Motor neuron (in vitro differentiated cells): ENCODE results near the gene JAK1. TPM values are rescaled to one million over a fixed set of nuclear protein-coding genes. Genes with fewer than 3 reads are reported as not detected.
A peak's percentile ranks its signal among the peaks of the same experiment; 100 is the strongest.

Experiments
- ATAC-seq, 8 experiments: fragments of 200-7000 bp; cut with Tn5 transposase; replicated peaks in 6 of 8; 2 replicates each; pipeline ENCODE4 v1.8.0; 2021; ENCODE audit warnings: mild to moderate bottlenecking in 8 of 8, moderate library complexity in 8 of 8
- H3K27ac ChIP-seq, 2 donors: fragments of 250-450 bp; sonication (Bioruptor Pico); 2 replicates each; pipeline ENCODE4 v1.9.0; 2021; ENCODE audit warnings: antibody characterized with exemption in 2 of 2, mild to moderate bottlenecking in 2 of 2, moderate library complexity in 1 of 2
- H3K4me1 ChIP-seq, 2 donors: fragments of 250-450 bp; sonication (Bioruptor Pico); replicated peaks in 1 of 2; 2 replicates each; pipeline ENCODE4 v1.6.1; 2021; ENCODE audit warnings: antibody characterized with exemption in 2 of 2, mild to moderate bottlenecking in 2 of 2, moderate library complexity in 1 of 2
- H3K4me3 ChIP-seq, 5 donors: fragments of 250-450 bp; sonication (Bioruptor Pico); 2 replicates each; pipeline ENCODE4 v1.9.0; 2021; ENCODE audit warnings: antibody characterized with exemption in 5 of 5, mild to moderate bottlenecking in 5 of 5, moderate library complexity in 4 of 5
- WGBS, 10 experiments: fragments of 450-650 bp; shearing (Covaris generic); methylation state at CpG; one replicate each; pipeline ENCODE4 v1.0.0; 2022; 5-methylcytosine and 5-hydroxymethylcytosine counted together
- in situ Hi-C, 9 experiments: fragments of 400-800 bp; cut with MboI; loops; one replicate each; pipeline ENCODE4 v1.15.0; 2021; ENCODE audit warnings: low sequenced_read_pairs in 9 of 9, low pct_unique_long_range_greater_than_20kb in 2 of 9; ENCODE audit not compliant: unreplicated experiment in 9 of 9
- total RNA-seq, 8 experiments: library from RNA; unstranded; fragments of 300-600 nt; gene quantifications; 2 replicates each; pipeline versions ENCODE4 v1.2.3 to v1.2.4, GENCODE V29; 2022

JAK1 gene
- total RNA-seq, 8 experiments from 2014 or later: 44.8 to 149 (median 73.3) TPM

- in situ Hi-C loops: no loop called here
- peaks cover 4% of the 10 kb centered on the region in 2 donors for H3K4me1 ChIP-seq
- no peak overlapping the region for H3K27ac ChIP-seq
- H3K4me3 ChIP-seq: no peak overlapping the region
- ATAC-seq: no peak
- 65 to 100% (median 86%) methylated on average over 1 to 3 of the region's 3 CpGs; no CpG with 5 or more reads in 1 of the 10 experiments for WGBS, 10 experiments
Observed at GRCh38 chr1:64973061-64973647, 6.8 kb upstream of the JAK1 start.

- Histone ChIP-seq H3K4me3 (no peak overlapping the region), H3K4me1 (peaks cover under 1 to 11% of the 10 kb centered on the region in 2 donors), H3K27ac (no peak overlapping the region)
- 5 to 88% (median 71%) methylated on average over 3 to 8 of the region's 9 CpGs for WGBS, 10 experiments
- in situ Hi-C loops: no loop called here
- no peak for ATAC-seq
Observed at GRCh38 chr1:64969305-64970046, 3.1 kb upstream of the JAK1 start.

DNA sequence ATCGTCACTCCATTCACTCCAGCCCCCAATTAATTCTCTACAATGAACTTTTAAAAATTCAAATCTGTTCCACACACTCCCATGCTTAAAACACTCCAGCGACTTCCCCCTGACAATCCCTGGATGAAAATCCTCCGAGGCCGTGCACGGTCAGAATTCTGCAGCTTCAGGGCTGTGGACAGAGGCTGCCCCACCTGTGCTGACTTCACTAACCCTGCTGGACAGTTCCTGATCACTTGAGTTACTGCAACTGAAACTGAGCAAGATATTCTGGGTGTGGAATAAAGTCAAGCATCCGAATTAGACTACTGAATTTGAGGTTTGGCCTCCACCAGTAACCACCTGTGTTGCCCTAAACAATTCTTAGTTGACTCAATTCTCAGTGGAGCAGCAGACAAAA lies 1.0 kb upstream of the JAK1 start:
- in situ Hi-C loops: no loop called here
- no peak for ATAC-seq
- 14 to 94% (median 72%) methylated on average over 1 to 6 of the region's 6 CpGs; no CpG with 5 or more reads in 1 of the 10 experiments for WGBS, 10 experiments
- no peak overlapping the region for H3K27ac ChIP-seq
- no peak overlapping the region for H3K4me3 ChIP-seq
- H3K4me1 ChIP-seq: peaks cover 6 to 22% of the 10 kb centered on the region in 2 donors

GRCh38 chr1:64965366-64966157 lies 787 bp downstream of the JAK1 start:
- Histone ChIP-seq H3K4me1 (peaks cover 6 to 22% of the 10 kb centered on the region in 2 donors), H3K27ac (peak overlapping the region; percentile 83 to 85), H3K4me3 (peak overlapping the region; percentile 66 to 86 (median 68))
- WGBS, 10 experiments: 0 to 2% (median 0%) methylated on average over 1 to 21 of the region's 52 CpGs; no CpG with 5 or more reads in 3 of the 10 experiments
- in situ Hi-C loops: no loop called here
- peak; percentile 36 to 47 (median 43) for ATAC-seq

GRCh38 chr1:64963466-64963865 lies 2.9 kb downstream of the JAK1 start:
- WGBS, 10 experiments: 88 to 100% (median 94%) methylated on average over 3 to 5 of the region's 5 CpGs
- ATAC-seq: no peak
- Histone ChIP-seq H3K27ac (no peak overlapping the region), H3K4me1 (peaks cover 6 to 22% of the 10 kb centered on the region in 2 donors), H3K4me3 (peak overlapping the region in 1 of 5 donors; percentile 68)
- in situ Hi-C loops: no loop called here

GRCh38 chr1:64962441-64962840 lies 3.9 kb downstream of the JAK1 start:
- in situ Hi-C loops: no loop called here
- no peak overlapping the region for H3K27ac ChIP-seq
- 55 to 93% (median 82%) methylated on average over 2 to 7 of the region's 7 CpGs for WGBS, 10 experiments
- no peak overlapping the region for H3K4me3 ChIP-seq
- no peak for ATAC-seq
- peaks cover 6 to 22% of the 10 kb centered on the region in 2 donors for H3K4me1 ChIP-seq

- ATAC-seq: no peak
- peaks cover 9 to 22% of the 10 kb centered on the region in 2 donors for H3K4me1 ChIP-seq
- H3K27ac ChIP-seq: no peak overlapping the region
- in situ Hi-C loops: no loop called here
- WGBS, 10 experiments: 17 to 100% (median 80%) methylated on average over 1 of the region's 1 CpG
- no peak overlapping the region for H3K4me3 ChIP-seq
Observed at GRCh38 chr1:64961923-64962322, 4.4 kb downstream of the JAK1 start.

DNA sequence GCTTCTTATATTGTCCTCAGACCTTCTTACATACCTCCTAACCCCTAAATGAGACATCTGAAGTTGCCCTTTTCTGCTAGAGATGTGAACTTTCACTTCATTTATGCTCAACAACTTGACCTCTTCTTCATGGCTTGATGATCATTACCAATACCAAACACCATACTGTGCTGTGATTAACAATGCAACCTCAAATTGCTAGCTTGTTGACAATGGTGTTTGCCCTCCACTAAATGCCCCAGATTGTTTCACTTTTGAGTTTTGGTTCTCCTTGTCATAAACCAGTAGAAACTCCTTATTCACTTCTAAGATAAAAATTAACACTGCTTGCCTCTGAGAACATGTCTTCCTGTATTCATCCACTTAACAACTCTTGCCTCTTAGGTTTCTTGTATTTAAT lies 5.6 kb downstream of the JAK1 start:
- Histone ChIP-seq H3K4me1 (peaks cover 19 to 32% of the 10 kb centered on the region in 2 donors), H3K27ac (no peak overlapping the region), H3K4me3 (no peak overlapping the region)
- no peak for ATAC-seq
- in situ Hi-C loops: no loop called here

DNA sequence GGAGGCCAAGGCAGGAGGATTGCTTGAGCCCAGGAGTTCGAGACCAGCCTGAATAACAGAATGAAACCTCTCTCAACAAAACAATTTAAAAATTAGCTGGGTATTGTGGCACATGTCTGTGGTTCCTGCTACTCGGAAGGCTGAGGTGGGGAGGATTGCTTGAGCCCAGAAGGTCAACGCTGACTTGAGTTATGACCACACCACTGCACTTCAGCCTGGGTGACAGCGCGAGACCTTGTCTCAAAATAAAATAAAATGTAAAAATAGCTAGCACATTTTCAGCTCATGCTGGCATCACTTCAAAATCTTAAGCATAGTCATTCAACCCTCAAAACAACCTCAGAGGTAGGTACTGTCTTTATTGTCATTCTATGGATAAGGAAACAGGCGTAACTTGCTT lies 6.4 kb downstream of the JAK1 start:
- Histone ChIP-seq H3K4me1 (peaks cover 19 to 36% of the 10 kb centered on the region in 2 donors), H3K27ac (no peak overlapping the region), H3K4me3 (no peak overlapping the region)
- WGBS, 10 experiments: 79 to 100% (median 93%) methylated on average over 1 to 6 of the region's 6 CpGs; no CpG with 5 or more reads in 1 of the 10 experiments
- in situ Hi-C loops: no loop called here
- ATAC-seq: no peak

DNA sequence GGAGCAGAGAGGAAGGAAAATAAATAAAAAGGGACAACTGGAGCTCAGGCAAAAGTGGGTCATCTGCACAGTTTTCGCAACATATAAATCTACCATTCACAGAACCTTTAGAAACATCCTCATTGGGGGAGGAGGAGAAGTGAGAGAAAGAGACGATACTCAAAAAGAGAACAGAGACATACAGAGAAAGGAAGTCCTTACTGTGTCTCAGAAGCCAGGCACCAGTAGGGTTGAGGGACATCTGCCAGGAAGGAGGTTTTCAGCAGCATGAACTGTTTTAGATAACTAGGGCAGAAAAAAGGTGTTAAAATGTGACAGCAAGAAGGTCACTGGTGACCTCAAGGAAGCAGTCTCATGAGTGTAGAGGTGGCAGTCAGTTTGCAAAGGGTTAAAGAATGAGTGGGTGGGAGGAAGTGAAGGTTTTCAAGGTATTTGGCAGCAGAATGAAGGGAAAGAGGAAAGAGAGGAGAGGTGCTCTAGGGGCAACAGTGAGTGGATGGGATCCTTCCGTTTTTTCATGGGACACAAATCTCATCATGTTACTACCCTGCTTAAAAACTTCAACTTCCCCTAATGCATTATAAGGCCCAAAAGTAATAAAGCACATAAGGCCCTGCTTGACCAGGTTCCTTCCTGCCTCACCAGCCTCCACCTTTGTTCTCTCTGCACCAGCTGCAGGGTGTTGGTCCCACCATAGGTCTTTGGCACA lies 9.5 kb downstream of the JAK1 start:
- ATAC-seq: no peak
- Histone ChIP-seq H3K4me1 (peaks cover 13 to 20% of the 10 kb centered on the region in 2 donors), H3K4me3 (no peak overlapping the region), H3K27ac (no peak overlapping the region)
- in situ Hi-C loops: no loop called here
- WGBS, 10 experiments: 57 to 100% (median 86%) methylated on average over 1 to 3 of the region's 3 CpGs; no CpG with 5 or more reads in 1 of the 10 experiments

- Histone ChIP-seq H3K4me1 (peaks cover 13 to 20% of the 10 kb centered on the region in 2 donors), H3K4me3 (no peak overlapping the region), H3K27ac (no peak overlapping the region)
- in situ Hi-C loops: no loop called here
- peak; percentile 48 to 97 (median 93) for ATAC-seq
- 21 to 83% (median 41%) methylated on average over 1 to 3 of the region's 3 CpGs; no CpG with 5 or more reads in 2 of the 10 experiments for WGBS, 10 experiments
Observed at GRCh38 chr1:64956010-64956640, 10.2 kb downstream of the JAK1 start.
